ENCODE measurements around the gene LAMA3.
"Not testable (repeated sequence)": the region's sequence is repeated elsewhere in the genome, so short reads cannot be mapped to it uniquely, and the experiment has no call there.

The LAMA3 gene

DNA sequence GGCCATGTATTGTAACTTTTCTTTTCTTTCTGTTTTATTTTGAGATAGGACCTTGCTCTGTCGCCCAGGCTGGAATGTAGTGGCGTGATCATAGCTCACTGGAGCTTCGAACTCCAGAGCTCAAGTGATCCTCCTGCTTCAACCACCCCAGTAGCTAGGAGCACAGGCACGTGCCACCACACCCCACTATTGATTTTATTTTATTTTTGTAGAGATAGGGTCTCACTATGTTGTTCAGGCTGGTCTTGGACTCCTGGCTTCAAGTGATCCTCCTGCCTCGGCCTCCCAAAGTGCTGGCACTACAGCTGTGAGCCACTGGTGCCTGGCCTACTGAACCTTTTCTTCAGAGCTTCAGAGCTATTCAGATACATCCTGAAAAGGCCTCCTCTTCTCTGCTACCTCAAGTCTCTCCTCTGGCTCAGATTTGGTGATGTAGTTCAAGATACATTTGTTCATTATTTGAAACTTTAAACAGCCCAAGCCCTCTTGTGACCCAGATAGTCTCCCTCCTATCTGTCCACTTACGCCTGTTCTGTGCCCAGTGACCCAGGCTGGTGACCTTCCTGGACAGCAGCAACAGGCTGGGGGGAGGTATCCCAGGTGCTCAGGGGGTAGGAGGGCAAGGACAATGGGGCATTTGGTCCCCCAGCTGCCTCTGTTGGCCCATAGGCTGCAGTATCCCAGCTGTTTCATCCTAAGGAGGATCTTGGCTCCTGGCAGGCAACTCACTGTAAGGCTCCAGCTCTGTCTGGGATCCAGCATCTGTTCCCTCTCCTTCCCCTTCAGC lies 38.6 kb downstream of the LAMA3 start:
- Histone ChIP-seq H3K9me3 (ENCODE audit: control insufficient read depth in 1 of 2, low read length in 2 of 2) (no peaks in the 10 kb centered on the region), H3K27ac (ENCODE audit: low read depth, low read length) (no peak overlapping the region), H3K9ac (ENCODE audit: low read depth in 1 of 2, low read length in 2 of 2) (no peak overlapping the region), H3K4me1 (ENCODE audit: control insufficient read depth in 1 of 2, insufficient read depth in 2 of 2, low read length in 2 of 2) (no peaks in the 10 kb centered on the region), H3K4me3 (ENCODE audit: low read depth in 1 of 2, low read length in 2 of 2) (no peak overlapping the region), H3K27me3 (ENCODE audit: control insufficient read depth in 1 of 2, insufficient read depth in 2 of 2, low read length in 2 of 2) (no peaks in the 10 kb centered on the region), H3K36me3 (ENCODE audit: control insufficient read depth in 1 of 2, insufficient read depth in 2 of 2, low read length in 2 of 2) (no peaks in the 10 kb centered on the region)

DNA sequence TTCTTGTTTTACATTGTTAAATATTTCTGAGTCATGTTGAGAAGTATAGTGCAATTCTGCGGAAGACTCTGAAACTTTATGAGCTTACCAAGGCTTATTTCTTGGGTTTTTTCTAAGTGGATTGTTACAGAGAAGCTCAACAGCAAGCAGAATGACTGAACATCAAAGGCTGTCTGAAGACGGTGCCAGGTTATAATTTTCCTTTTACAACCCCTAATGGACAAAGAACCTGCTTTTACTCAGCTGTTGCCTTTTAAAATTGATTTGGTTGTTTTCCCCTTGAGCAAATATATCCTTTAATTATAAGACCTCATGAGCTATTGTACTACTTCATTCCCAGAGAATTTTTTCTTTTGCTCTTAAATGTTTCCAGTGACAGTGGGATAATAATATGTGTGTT lies 41.6 kb downstream of the LAMA3 start:
- Histone ChIP-seq H3K9me3 (ENCODE audit: control insufficient read depth in 1 of 2, low read length in 2 of 2) (no peaks in the 10 kb centered on the region), H3K9ac (ENCODE audit: low read depth in 1 of 2, low read length in 2 of 2) (no peak overlapping the region), H3K4me1 (ENCODE audit: control insufficient read depth in 1 of 2, insufficient read depth in 2 of 2, low read length in 2 of 2) (no peaks in the 10 kb centered on the region), H3K4me3 (ENCODE audit: low read depth in 1 of 2, low read length in 2 of 2) (no peak overlapping the region), H3K27me3 (ENCODE audit: control insufficient read depth in 1 of 2, insufficient read depth in 2 of 2, low read length in 2 of 2) (no peaks in the 10 kb centered on the region), H3K27ac (ENCODE audit: low read depth, low read length) (no peak overlapping the region), H3K36me3 (ENCODE audit: control insufficient read depth in 1 of 2, insufficient read depth in 2 of 2, low read length in 2 of 2) (no peaks in the 10 kb centered on the region)

DNA sequence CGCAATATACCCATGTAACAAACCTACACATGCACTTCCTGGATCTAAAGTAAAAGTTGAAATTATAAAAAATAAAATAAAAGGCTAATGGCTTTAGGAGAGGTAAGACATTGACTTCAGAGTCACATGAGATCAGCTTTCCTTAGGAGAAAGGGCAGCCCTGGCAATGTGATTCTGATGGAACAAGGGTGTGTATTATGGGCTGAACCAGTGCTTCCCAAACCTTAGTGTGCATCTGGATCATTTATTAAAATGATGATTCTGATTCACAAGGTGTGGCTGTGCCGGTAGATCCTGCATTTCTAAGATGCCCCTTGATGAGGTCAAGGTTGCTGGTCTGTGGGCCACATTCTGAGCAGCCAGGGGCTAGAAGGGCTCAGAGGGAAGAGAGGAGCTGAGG lies 42.6 kb downstream of the LAMA3 start:
- Histone ChIP-seq H3K27ac (ENCODE audit: low read depth, low read length) (no peak overlapping the region), H3K9ac (ENCODE audit: low read depth in 1 of 2, low read length in 2 of 2) (no peak overlapping the region), H3K36me3 (ENCODE audit: control insufficient read depth in 1 of 2, insufficient read depth in 2 of 2, low read length in 2 of 2) (no peaks in the 10 kb centered on the region), H3K27me3 (ENCODE audit: control insufficient read depth in 1 of 2, insufficient read depth in 2 of 2, low read length in 2 of 2) (no peaks in the 10 kb centered on the region), H3K9me3 (ENCODE audit: control insufficient read depth in 1 of 2, low read length in 2 of 2) (no peaks in the 10 kb centered on the region), H3K4me1 (ENCODE audit: control insufficient read depth in 1 of 2, insufficient read depth in 2 of 2, low read length in 2 of 2) (no peaks in the 10 kb centered on the region), H3K4me3 (ENCODE audit: low read depth in 1 of 2, low read length in 2 of 2) (no peak overlapping the region)

DNA sequence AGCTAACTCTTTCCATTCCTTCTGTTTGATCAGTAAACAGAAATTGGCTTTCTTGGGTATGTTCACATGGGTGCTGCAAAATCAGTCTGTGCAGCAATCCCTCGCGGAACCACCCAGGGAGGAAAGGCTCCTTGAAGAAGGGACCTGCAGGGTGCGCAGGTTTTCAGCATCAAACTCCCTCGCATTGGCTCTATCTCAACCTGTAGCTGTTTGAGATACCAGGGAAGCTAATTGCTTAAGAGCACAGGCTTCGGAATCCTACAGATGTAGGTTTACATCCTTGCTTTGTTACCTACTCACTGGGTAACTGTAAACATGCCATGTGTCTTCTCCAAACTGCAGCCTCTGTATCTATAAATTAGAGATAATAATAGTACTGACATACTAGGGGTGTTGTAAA lies 43.2 kb downstream of the LAMA3 start:
- Histone ChIP-seq H3K9me3 (ENCODE audit: control insufficient read depth in 1 of 2, low read length in 2 of 2) (no peaks in the 10 kb centered on the region), H3K27me3 (ENCODE audit: control insufficient read depth in 1 of 2, insufficient read depth in 2 of 2, low read length in 2 of 2) (no peaks in the 10 kb centered on the region), H3K4me1 (ENCODE audit: control insufficient read depth in 1 of 2, insufficient read depth in 2 of 2, low read length in 2 of 2) (no peaks in the 10 kb centered on the region), H3K27ac (ENCODE audit: low read depth, low read length) (no peak overlapping the region), H3K9ac (ENCODE audit: low read depth in 1 of 2, low read length in 2 of 2) (no peak overlapping the region), H3K4me3 (ENCODE audit: low read depth in 1 of 2, low read length in 2 of 2) (no peak overlapping the region), H3K36me3 (ENCODE audit: control insufficient read depth in 1 of 2, insufficient read depth in 2 of 2, low read length in 2 of 2) (no peaks in the 10 kb centered on the region)

DNA sequence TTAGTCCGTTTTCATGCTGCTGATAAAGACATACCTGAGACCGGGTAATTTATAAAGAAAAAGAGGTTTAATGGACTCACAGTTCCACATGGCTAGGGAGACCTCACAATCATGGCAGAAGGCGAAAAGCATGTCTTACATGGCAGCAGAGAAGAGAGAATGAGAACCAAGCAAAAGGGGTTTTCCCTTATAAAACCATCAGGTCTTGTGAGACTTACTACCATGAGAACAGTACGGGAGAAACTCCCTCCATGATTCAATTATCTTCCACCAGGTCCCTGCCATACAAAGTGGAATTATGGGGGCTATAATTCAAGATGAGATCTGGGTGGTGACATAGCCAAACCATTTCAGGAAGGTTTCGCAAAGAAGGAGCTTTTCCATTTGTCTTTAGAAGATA lies 44.0 kb downstream of the LAMA3 start:
- not testable (repeated sequence) for H3K4me1 ChIP-seq (ENCODE audit: control insufficient read depth in 1 of 2, insufficient read depth in 2 of 2, low read length in 2 of 2); H3K9me3 ChIP-seq (ENCODE audit: control insufficient read depth in 1 of 2, low read length in 2 of 2); H3K36me3 ChIP-seq (ENCODE audit: control insufficient read depth in 1 of 2, insufficient read depth in 2 of 2, low read length in 2 of 2); H3K27ac ChIP-seq (ENCODE audit: low read depth, low read length); H3K4me3 ChIP-seq (ENCODE audit: low read depth in 1 of 2, low read length in 2 of 2); H3K27me3 ChIP-seq (ENCODE audit: control insufficient read depth in 1 of 2, insufficient read depth in 2 of 2, low read length in 2 of 2); H3K9ac ChIP-seq (ENCODE audit: low read depth in 1 of 2, low read length in 2 of 2)

DNA sequence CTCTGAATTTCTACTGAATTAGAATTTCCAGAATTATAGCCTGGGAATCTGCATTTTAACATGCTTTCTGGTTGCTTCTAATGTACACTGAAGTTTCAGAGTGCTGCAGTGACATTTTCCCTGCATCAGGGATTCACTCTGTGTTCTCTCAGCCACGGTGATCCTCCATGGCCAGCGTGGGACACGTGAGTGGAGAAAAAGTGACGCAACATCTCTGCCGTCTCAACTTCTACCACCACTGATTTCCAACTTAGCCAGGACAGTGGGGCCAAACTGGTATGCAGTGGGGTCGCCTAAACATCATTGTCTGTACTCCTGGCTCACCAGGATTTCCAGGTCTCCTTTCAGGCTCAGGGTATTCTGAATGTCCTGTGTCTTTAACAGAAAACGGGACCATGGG lies 44.6 kb downstream of the LAMA3 start:
- no peak overlapping the region for H3K9ac ChIP-seq (ENCODE audit: low read depth in 1 of 2, low read length in 2 of 2)
- H3K27me3 ChIP-seq (ENCODE audit: control insufficient read depth in 1 of 2, insufficient read depth in 2 of 2, low read length in 2 of 2): no peaks in the 10 kb centered on the region
- H3K9me3 ChIP-seq (ENCODE audit: control insufficient read depth in 1 of 2, low read length in 2 of 2): no peaks in the 10 kb centered on the region
- no peaks in the 10 kb centered on the region for H3K36me3 ChIP-seq (ENCODE audit: control insufficient read depth in 1 of 2, insufficient read depth in 2 of 2, low read length in 2 of 2)
- H3K27ac ChIP-seq (ENCODE audit: low read depth, low read length): no peak overlapping the region
- no peak overlapping the region for H3K4me3 ChIP-seq (ENCODE audit: low read depth in 1 of 2, low read length in 2 of 2)
- no peaks in the 10 kb centered on the region for H3K4me1 ChIP-seq (ENCODE audit: control insufficient read depth in 1 of 2, insufficient read depth in 2 of 2, low read length in 2 of 2)

DNA sequence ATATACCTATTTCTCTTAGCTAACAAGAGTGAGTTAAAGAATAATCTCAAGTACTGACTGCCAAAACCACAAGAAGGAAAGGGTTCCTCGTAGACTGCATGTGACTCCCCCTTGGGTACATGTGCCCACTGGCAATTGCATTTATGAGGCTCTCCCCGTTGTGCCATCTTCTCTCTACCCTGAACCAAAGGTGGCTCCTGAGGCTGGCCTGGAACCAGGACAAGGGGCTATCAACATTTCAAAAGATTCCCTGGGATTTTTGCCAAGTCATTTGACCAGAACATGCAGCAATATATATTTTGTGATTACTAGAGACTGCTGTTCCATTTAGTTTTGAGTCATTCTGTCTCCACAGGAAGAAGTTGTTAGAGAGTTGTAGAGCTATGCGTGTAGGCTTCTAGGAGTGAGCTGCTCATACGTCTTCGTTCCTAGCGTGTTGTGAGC lies 45.8 kb downstream of the LAMA3 start:
- Histone ChIP-seq H3K9ac (ENCODE audit: low read depth in 1 of 2, low read length in 2 of 2) (no peak overlapping the region), H3K27me3 (ENCODE audit: control insufficient read depth in 1 of 2, insufficient read depth in 2 of 2, low read length in 2 of 2) (no peaks in the 10 kb centered on the region), H3K4me3 (ENCODE audit: low read depth in 1 of 2, low read length in 2 of 2) (no peak overlapping the region), H3K4me1 (ENCODE audit: control insufficient read depth in 1 of 2, insufficient read depth in 2 of 2, low read length in 2 of 2) (no peaks in the 10 kb centered on the region), H3K9me3 (ENCODE audit: control insufficient read depth in 1 of 2, low read length in 2 of 2) (no peaks in the 10 kb centered on the region), H3K36me3 (ENCODE audit: control insufficient read depth in 1 of 2, insufficient read depth in 2 of 2, low read length in 2 of 2) (no peaks in the 10 kb centered on the region), H3K27ac (ENCODE audit: low read depth, low read length) (no peak overlapping the region)

DNA sequence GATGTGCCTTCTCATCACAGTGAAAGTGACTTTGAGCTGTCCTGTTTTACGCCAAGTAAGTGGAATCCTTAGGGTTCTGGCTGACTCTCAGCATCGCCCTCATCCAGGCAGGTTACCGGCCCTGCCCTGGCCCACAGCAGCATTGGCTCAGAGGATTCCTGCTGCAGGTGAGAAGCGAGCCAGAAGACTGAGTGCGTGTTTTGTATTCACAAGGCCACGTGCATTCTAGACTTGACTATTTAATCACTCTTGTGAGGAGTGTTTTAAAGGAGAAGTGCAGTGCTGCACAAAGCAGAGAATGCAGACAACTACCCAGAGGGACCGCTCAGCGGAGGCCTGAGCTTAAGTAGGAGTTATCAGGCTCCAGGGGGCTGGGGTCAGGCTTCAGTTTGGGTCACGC lies 48.3 kb downstream of the LAMA3 start:
- no peaks in the 10 kb centered on the region for H3K9me3 ChIP-seq (ENCODE audit: control insufficient read depth in 1 of 2, low read length in 2 of 2)
- no peak overlapping the region for H3K27ac ChIP-seq (ENCODE audit: low read depth, low read length)
- no peak overlapping the region for H3K4me3 ChIP-seq (ENCODE audit: low read depth in 1 of 2, low read length in 2 of 2)
- no peaks in the 10 kb centered on the region for H3K4me1 ChIP-seq (ENCODE audit: control insufficient read depth in 1 of 2, insufficient read depth in 2 of 2, low read length in 2 of 2)
- H3K9ac ChIP-seq (ENCODE audit: low read depth in 1 of 2, low read length in 2 of 2): no peak overlapping the region
- no peaks in the 10 kb centered on the region for H3K27me3 ChIP-seq (ENCODE audit: control insufficient read depth in 1 of 2, insufficient read depth in 2 of 2, low read length in 2 of 2)
- no peaks in the 10 kb centered on the region for H3K36me3 ChIP-seq (ENCODE audit: control insufficient read depth in 1 of 2, insufficient read depth in 2 of 2, low read length in 2 of 2)

DNA sequence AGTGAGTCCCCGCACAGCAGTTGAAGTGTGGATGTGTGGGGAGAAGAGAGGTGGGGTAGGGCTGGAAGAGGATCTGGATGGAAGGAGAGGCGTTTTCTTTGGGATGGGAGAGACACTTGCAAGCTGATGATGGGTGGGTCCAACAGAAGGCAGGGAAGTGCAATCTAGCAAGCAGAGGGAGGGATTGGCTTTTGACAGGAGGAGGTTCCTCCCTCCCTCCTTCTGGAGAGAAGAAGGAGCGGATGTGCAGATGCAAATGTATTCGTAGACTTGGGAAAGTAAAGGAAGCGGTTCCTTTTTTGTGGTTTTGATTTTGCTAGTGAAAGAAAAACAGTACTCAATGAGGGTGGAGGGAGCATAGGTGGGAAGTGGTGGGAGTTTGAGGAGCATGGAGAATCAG lies 48.9 kb downstream of the LAMA3 start:
- no peaks in the 10 kb centered on the region for H3K27me3 ChIP-seq (ENCODE audit: control insufficient read depth in 1 of 2, insufficient read depth in 2 of 2, low read length in 2 of 2)
- H3K4me1 ChIP-seq (ENCODE audit: control insufficient read depth in 1 of 2, insufficient read depth in 2 of 2, low read length in 2 of 2): no peaks in the 10 kb centered on the region

DNA sequence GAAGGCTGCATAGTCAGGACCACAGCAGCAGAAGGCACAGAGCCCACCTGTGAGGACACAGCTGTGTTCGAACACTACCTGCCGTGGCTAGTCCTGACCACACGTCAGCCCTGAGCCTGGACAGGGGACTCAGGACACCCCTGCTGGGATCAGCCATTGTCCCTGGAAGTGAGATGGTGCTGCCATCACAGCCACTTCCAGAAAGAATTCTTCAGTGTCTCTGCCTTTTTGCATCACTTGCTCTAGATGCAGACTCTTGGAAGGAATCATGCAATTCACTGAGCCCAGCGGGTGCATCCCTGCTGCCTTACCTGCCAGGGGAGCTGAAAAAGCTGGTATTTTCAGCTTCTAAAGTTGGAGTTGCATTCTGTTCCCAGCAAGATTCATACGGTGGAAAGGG lies 49.3 kb downstream of the LAMA3 start:
- Histone ChIP-seq H3K4me1 (ENCODE audit: control insufficient read depth in 1 of 2, insufficient read depth in 2 of 2, low read length in 2 of 2) (no peaks in the 10 kb centered on the region), H3K4me3 (ENCODE audit: low read depth in 1 of 2, low read length in 2 of 2) (no peak overlapping the region), H3K27ac (ENCODE audit: low read depth, low read length) (no peak overlapping the region), H3K27me3 (ENCODE audit: control insufficient read depth in 1 of 2, insufficient read depth in 2 of 2, low read length in 2 of 2) (no peaks in the 10 kb centered on the region), H3K36me3 (ENCODE audit: control insufficient read depth in 1 of 2, insufficient read depth in 2 of 2, low read length in 2 of 2) (no peaks in the 10 kb centered on the region), H3K9me3 (ENCODE audit: control insufficient read depth in 1 of 2, low read length in 2 of 2) (no peaks in the 10 kb centered on the region), H3K9ac (ENCODE audit: low read depth in 1 of 2, low read length in 2 of 2) (no peak overlapping the region)

More for the DNA sequence above, 48.9 kb downstream of the LAMA3 start:
- no peaks in the 10 kb centered on the region for H3K9me3 ChIP-seq (ENCODE audit: control insufficient read depth in 1 of 2, low read length in 2 of 2)
- H3K27ac ChIP-seq (ENCODE audit: low read depth, low read length): no peak overlapping the region
- no peak overlapping the region for H3K4me3 ChIP-seq (ENCODE audit: low read depth in 1 of 2, low read length in 2 of 2)
- H3K36me3 ChIP-seq (ENCODE audit: control insufficient read depth in 1 of 2, insufficient read depth in 2 of 2, low read length in 2 of 2): no peaks in the 10 kb centered on the region
- no peak overlapping the region for H3K9ac ChIP-seq (ENCODE audit: low read depth in 1 of 2, low read length in 2 of 2)

Data from duodenal mucosa (tissue), 2 donors.